CD8-positive, alpha-beta memory T cell (primary cell): ENCODE data around the gene SYT6. TPM values are rescaled to one million over a fixed set of nuclear protein-coding genes. Genes with fewer than 3 reads are reported as not detected.

Experiments used
- CTCF ChIA-PET: fragments of 350-600 bp; sonication (Branson Sonifier 250); formaldehyde crosslinking; loops from one replicate; lab custom pipeline; 2021; ENCODE audit warnings: antibody characterized with exemption; lab: Charles Lee
- POLR2A ChIA-PET: fragments of 350-600 bp; sonication (Branson Sonifier 250); formaldehyde crosslinking; loops from one replicate; lab custom pipeline; 2021; ENCODE audit warnings: antibody characterized with exemption; lab: Charles Lee
- DNase-seq, 5 donors: peaks; one replicate each; pipeline versions ENCODE4 v3.0.0 to v3.0.0-alpha.2; 2020 to 2022; ENCODE audit warnings: mixed read lengths in 1 of 5
- H3K27ac ChIP-seq: one replicate; pipeline ENCODE4 v1.7.0; 2013; ENCODE audit warnings: low read depth, mild to moderate bottlenecking, low read length, moderate library complexity
- H3K27me3 ChIP-seq: 2 replicates; pipeline ENCODE4 v1.7.0; 2013; ENCODE audit warnings: low read length, mild to moderate bottlenecking; ENCODE audit not compliant: insufficient read depth, poor library complexity, severe bottlenecking
- H3K36me3 ChIP-seq: 2 replicates; pipeline ENCODE4 v1.7.0; 2013; ENCODE audit warnings: mild to moderate bottlenecking, low read length, moderate library complexity; ENCODE audit not compliant: insufficient read depth
- H3K4me1 ChIP-seq: 2 replicates; pipeline ENCODE4 v1.7.0; 2013; ENCODE audit warnings: mild to moderate bottlenecking, low read length, moderate library complexity; ENCODE audit not compliant: insufficient read depth
- H3K4me3 ChIP-seq: 2 replicates; pipeline ENCODE4 v1.7.0; 2013; ENCODE audit warnings: mild to moderate bottlenecking, low read length
- H3K9me3 ChIP-seq: 2 replicates; pipeline ENCODE4 v1.7.0; 2013; ENCODE audit warnings: mild to moderate bottlenecking, low read length
- H3K27ac Mint-ChIP-seq, 8 donors: one replicate each; pipeline ENCODE4 v1.8.0; 2020 to 2021; ENCODE audit warnings: mixed read lengths in 8 of 8, mild to moderate bottlenecking in 6 of 8, inconsistent platforms in 3 of 8, moderate library complexity in 3 of 8
- H3K27me3 Mint-ChIP-seq, 2 donors: one replicate each; pipeline ENCODE4 v1.8.0; 2020 to 2021; ENCODE audit warnings: mixed read lengths in 2 of 2, mild to moderate bottlenecking in 1 of 2, moderate library complexity in 1 of 2
- H3K36me3 Mint-ChIP-seq, 3 donors: one replicate each; pipeline ENCODE4 v1.8.0; 2020 to 2021; ENCODE audit warnings: mixed read lengths in 3 of 3, inconsistent platforms in 1 of 3, mild to moderate bottlenecking in 1 of 3
- H3K4me1 Mint-ChIP-seq, 3 donors: one replicate each; pipeline ENCODE4 v1.8.0; 2020 to 2021; ENCODE audit warnings: mixed read lengths in 3 of 3, inconsistent platforms in 1 of 3, mild to moderate bottlenecking in 1 of 3
- H3K4me3 Mint-ChIP-seq, 7 donors: one replicate each; pipeline ENCODE4 v1.8.0; 2020 to 2021; ENCODE audit warnings: mixed read lengths in 7 of 7, mild to moderate bottlenecking in 6 of 7, moderate library complexity in 4 of 7, inconsistent platforms in 2 of 7
- H3K9me3 Mint-ChIP-seq, 5 donors: one replicate each; pipeline ENCODE4 v1.8.0; 2020 to 2022; ENCODE audit warnings: mixed read lengths in 5 of 5, mild to moderate bottlenecking in 3 of 5, moderate library complexity in 2 of 5, inconsistent platforms in 1 of 5
- polyA plus RNA-seq: library from polyadenylated mRNA; unstranded; fragments of 300-500 nt; fragmentation: Illumina TruSeq; gene quantifications from one replicate; pipeline ENCODE4 v1.2.3, GENCODE V29; 2021
- total RNA-seq, 2 experiments: library from RNA; stranded (reverse); gene quantifications; one replicate each; pipeline ENCODE4 v1.2.3, GENCODE V29; 2021

SYT6 gene
- total and polyA plus RNA-seq, 3 experiments from 2014 or later: not detected

GRCh38 chr1:114152508-114153260, 985 bp downstream of the SYT6 start:
- H3K9me3 Mint-ChIP-seq: peaks cover 0 to 6% (median 0%) of the 10 kb centered on the region in 5 donors
- no peak overlapping the region for H3K27ac ChIP-seq
- POLR2A ChIA-PET: no interaction called here
- H3K4me1 ChIP-seq: peaks cover 19% of the 10 kb centered on the region
- H3K36me3 ChIP-seq: no peaks in the 10 kb centered on the region
- CTCF ChIA-PET: no interaction called here
- peaks cover 49% of the 10 kb centered on the region for H3K27me3 ChIP-seq
- H3K9me3 ChIP-seq: no peaks in the 10 kb centered on the region
- H3K4me3 Mint-ChIP-seq: peak overlapping the region in 6 of 7 donors; percentile 37 to 87 (median 57)
- peaks cover 0 to 6% (median 0%) of the 10 kb centered on the region in 3 donors for H3K36me3 Mint-ChIP-seq
- H3K27ac Mint-ChIP-seq: no peak overlapping the region
- DNase-seq: no peak
- peaks cover 54 to 78% of the 10 kb centered on the region in 2 donors for H3K27me3 Mint-ChIP-seq
- H3K4me1 Mint-ChIP-seq: peaks cover 9 to 19% (median 11%) of the 10 kb centered on the region in 3 donors
- H3K4me3 ChIP-seq: peak overlapping the region; percentile 26

GRCh38 chr1:114152089-114152507, 1.6 kb downstream of the SYT6 start:
- Histone ChIP-seq H3K27me3 (peaks cover 49% of the 10 kb centered on the region), H3K9me3 (no peaks in the 10 kb centered on the region), H3K27ac (no peak overlapping the region), H3K36me3 (no peaks in the 10 kb centered on the region), H3K4me1 (peaks cover 19% of the 10 kb centered on the region), H3K4me3 (no peak overlapping the region)
- H3K4me3 Mint-ChIP-seq: peak overlapping the region in 6 of 7 donors; percentile 12 to 83 (median 61)
- peaks cover 49 to 77% of the 10 kb centered on the region in 2 donors for H3K27me3 Mint-ChIP-seq
- H3K27ac Mint-ChIP-seq: no peak overlapping the region
- peaks cover 0 to 6% (median 0%) of the 10 kb centered on the region in 5 donors for H3K9me3 Mint-ChIP-seq
- POLR2A ChIA-PET: no interaction called here
- peaks cover 9 to 19% (median 11%) of the 10 kb centered on the region in 3 donors for H3K4me1 Mint-ChIP-seq
- H3K36me3 Mint-ChIP-seq: peaks cover 0 to 6% (median 0%) of the 10 kb centered on the region in 3 donors
- CTCF ChIA-PET: no interaction called here
- no peak for DNase-seq

GRCh38 chr1:114150016-114150415, 3.7 kb downstream of the SYT6 start:
- DNase-seq: no peak
- CTCF ChIA-PET: interaction anchor here (1.3 kb wide), 1 partner anchor 11 kb away, joined by 3 read pairs; no protein-coding TSS in a partner anchor
- H3K9me3 ChIP-seq: no peaks in the 10 kb centered on the region
- peaks cover 33 to 62% of the 10 kb centered on the region in 2 donors for H3K27me3 Mint-ChIP-seq
- H3K27ac Mint-ChIP-seq: no peak overlapping the region
- H3K27ac ChIP-seq: no peak overlapping the region
- POLR2A ChIA-PET: no interaction called here
- H3K9me3 Mint-ChIP-seq: peaks cover 0 to 6% (median 0%) of the 10 kb centered on the region in 5 donors
- H3K36me3 Mint-ChIP-seq: peaks cover 0 to 6% (median 0%) of the 10 kb centered on the region in 3 donors
- no peak overlapping the region for H3K4me3 ChIP-seq
- H3K27me3 ChIP-seq: peaks cover 35% of the 10 kb centered on the region
- H3K4me1 Mint-ChIP-seq: peaks cover 9 to 18% (median 11%) of the 10 kb centered on the region in 3 donors
- peaks cover 19% of the 10 kb centered on the region for H3K4me1 ChIP-seq
- H3K4me3 Mint-ChIP-seq: no peak overlapping the region
- no peaks in the 10 kb centered on the region for H3K36me3 ChIP-seq

GRCh38 chr1:114149211-114149610, 4.5 kb downstream of the SYT6 start:
- Histone ChIP-seq H3K36me3 (no peaks in the 10 kb centered on the region), H3K27ac (no peak overlapping the region), H3K9me3 (no peaks in the 10 kb centered on the region), H3K4me1 (peaks cover 11% of the 10 kb centered on the region), H3K4me3 (no peak overlapping the region), H3K27me3 (peaks cover 27% of the 10 kb centered on the region)
- POLR2A ChIA-PET: no interaction called here
- Mint-ChIP-seq H3K4me3 (no peak overlapping the region), H3K4me1 (peaks cover 3 to 10% (median 4%) of the 10 kb centered on the region in 3 donors), H3K9me3 (peaks cover 0 to 2% (median 0%) of the 10 kb centered on the region in 5 donors), H3K27me3 (peaks cover 25 to 57% of the 10 kb centered on the region in 2 donors), H3K36me3 (peaks cover 0 to 6% (median 0%) of the 10 kb centered on the region in 3 donors), H3K27ac (no peak overlapping the region)
- no peak for DNase-seq
- CTCF ChIA-PET: interaction anchor here (1.3 kb wide), 1 partner anchor 10 kb away, joined by 3 read pairs; no protein-coding TSS in a partner anchor

GRCh38 chr1:114145504-114146151, 8.0 kb downstream of the SYT6 start:
- ChIA-PET CTCF (no interaction called here), POLR2A (no interaction called here)
- Histone ChIP-seq H3K9me3 (no peaks in the 10 kb centered on the region), H3K27ac (no peak overlapping the region), H3K27me3 (no peaks in the 10 kb centered on the region), H3K36me3 (no peaks in the 10 kb centered on the region), H3K4me1 (no peaks in the 10 kb centered on the region), H3K4me3 (no peak overlapping the region)
- DNase-seq: no peak
- peaks cover 0 to 6% (median 0%) of the 10 kb centered on the region in 3 donors for H3K36me3 Mint-ChIP-seq
- no peak overlapping the region for H3K4me3 Mint-ChIP-seq
- no peak overlapping the region for H3K27ac Mint-ChIP-seq
- H3K27me3 Mint-ChIP-seq: peaks cover 5 to 37% of the 10 kb centered on the region in 2 donors
- H3K9me3 Mint-ChIP-seq: no peaks in the 10 kb centered on the region
- H3K4me1 Mint-ChIP-seq: peaks cover 0 to under 1% (median 0%) of the 10 kb centered on the region in 3 donors

GRCh38 chr1:114144016-114144415, 9.7 kb downstream of the SYT6 start:
- no peaks in the 10 kb centered on the region for H3K4me1 ChIP-seq
- no peak overlapping the region for H3K4me3 ChIP-seq
- CTCF ChIA-PET: no interaction called here
- H3K36me3 ChIP-seq: no peaks in the 10 kb centered on the region
- no peak for DNase-seq
- H3K27ac ChIP-seq: no peak overlapping the region
- Mint-ChIP-seq H3K36me3 (peaks cover 0 to 5% (median 0%) of the 10 kb centered on the region in 3 donors), H3K4me3 (no peak overlapping the region), H3K4me1 (no peaks in the 10 kb centered on the region), H3K9me3 (no peaks in the 10 kb centered on the region), H3K27me3 (peaks cover 0 to 21% of the 10 kb centered on the region in 2 donors), H3K27ac (no peak overlapping the region)
- H3K9me3 ChIP-seq: no peaks in the 10 kb centered on the region
- H3K27me3 ChIP-seq: no peaks in the 10 kb centered on the region
- POLR2A ChIA-PET: no interaction called here

- no peak overlapping the region for H3K27ac ChIP-seq
- H3K36me3 ChIP-seq: no peaks in the 10 kb centered on the region
- CTCF ChIA-PET: interaction anchor here (1.3 kb wide), 1 partner anchor 10 kb away, joined by 3 read pairs; no protein-coding TSS in a partner anchor
- H3K4me3 Mint-ChIP-seq: no peak overlapping the region
- H3K27me3 Mint-ChIP-seq: peaks cover 2 to 17% of the 10 kb centered on the region in 2 donors
- no peaks in the 10 kb centered on the region for H3K9me3 ChIP-seq
- no peaks in the 10 kb centered on the region for H3K36me3 Mint-ChIP-seq
- DNase-seq: no peak
- H3K4me3 ChIP-seq: no peak overlapping the region
- no peaks in the 10 kb centered on the region for H3K27me3 ChIP-seq
- H3K27ac Mint-ChIP-seq: no peak overlapping the region
- no peaks in the 10 kb centered on the region for H3K4me1 ChIP-seq
- POLR2A ChIA-PET: no interaction called here
- no peaks in the 10 kb centered on the region for H3K4me1 Mint-ChIP-seq
- no peaks in the 10 kb centered on the region for H3K9me3 Mint-ChIP-seq
Observed at GRCh38 chr1:114139540-114139939, 14.1 kb downstream of the SYT6 start.

- Histone ChIP-seq H3K27me3 (no peaks in the 10 kb centered on the region), H3K4me1 (no peaks in the 10 kb centered on the region), H3K36me3 (no peaks in the 10 kb centered on the region), H3K9me3 (no peaks in the 10 kb centered on the region), H3K27ac (no peak overlapping the region), H3K4me3 (no peak overlapping the region)
- H3K27me3 Mint-ChIP-seq: peaks cover 7 to 25% of the 10 kb centered on the region in 2 donors
- POLR2A ChIA-PET: no interaction called here
- no peaks in the 10 kb centered on the region for H3K4me1 Mint-ChIP-seq
- H3K9me3 Mint-ChIP-seq: no peaks in the 10 kb centered on the region
- no peak for DNase-seq
- no peaks in the 10 kb centered on the region for H3K36me3 Mint-ChIP-seq
- H3K4me3 Mint-ChIP-seq: no peak overlapping the region
- peak overlapping the region in 1 of 8 donors; percentile 4 for H3K27ac Mint-ChIP-seq
- CTCF ChIA-PET: interaction anchor here (1.3 to 1.6 kb wide), 2 partner anchors 9 to 57 kb away, joined by 3 read pairs; no protein-coding TSS in a partner anchor
Observed at GRCh38 chr1:114137497-114137896, 16.2 kb downstream of the SYT6 start.
